GM23338 (cell line): Measurements from ENCODE around the gene ARL14. TPM values are rescaled to one million over a fixed set of nuclear protein-coding genes. Genes with fewer than 3 reads are reported as not detected.

ENCODE experiments used
- ATAC-seq: fragments of 200-7000 bp; cut with Tn5 transposase; 3 replicates; pipeline ENCODE4 v1.9.1; 2020
- DNase-seq: peaks from one replicate; pipeline ENCODE4 v3.0.0-alpha.2; 2015; ENCODE audit warnings: low spot score
- H2AFZ ChIP-seq: fragments of 200-600 bp; sonication (generic); 2 replicates; pipeline ENCODE4 v1.8.0; 2016; ENCODE audit warnings: antibody characterized with exemption, mild to moderate bottlenecking, moderate library complexity
- H3F3A ChIP-seq: fragments of 200-600 bp; sonication (generic); replicated peaks from 2 replicates; pipeline ENCODE4 v1.8.0; 2017; ENCODE audit warnings: antibody characterized with exemption, mixed run types, low read depth
- H3K27ac ChIP-seq: fragments of 200-600 bp; sonication (generic); 2 replicates; pipeline ENCODE4 v1.6.1; 2016; ENCODE audit warnings: low read depth
- H3K27me3 ChIP-seq: fragments of 200-600 bp; sonication (generic); 2 replicates; pipeline ENCODE4 v1.8.0; 2016; ENCODE audit warnings: mild to moderate bottlenecking, mixed run types, moderate library complexity; ENCODE audit not compliant: insufficient read depth
- H3K36me3 ChIP-seq: fragments of 200-600 bp; sonication (generic); 2 replicates; pipeline ENCODE4 v1.8.0; 2016; ENCODE audit warnings: mild to moderate bottlenecking; ENCODE audit not compliant: insufficient read depth
- H3K4me1 ChIP-seq: fragments of 200-600 bp; sonication (generic); 2 replicates; pipeline ENCODE4 v1.8.0; 2016; ENCODE audit warnings: mild to moderate bottlenecking, moderate library complexity; ENCODE audit not compliant: insufficient read depth
- H3K4me2 ChIP-seq: fragments of 200-600 bp; sonication (generic); 2 replicates; pipeline ENCODE4 v1.7.1; 2017; ENCODE audit warnings: mixed run types
- H3K4me3 ChIP-seq: fragments of 200-600 bp; sonication (generic); 2 replicates; pipeline ENCODE4 v1.6.1; 2016; ENCODE audit warnings: mixed run types
- H3K79me2 ChIP-seq: fragments of 200-600 bp; sonication (generic); replicated peaks from 2 replicates; pipeline ENCODE4 v1.8.0; 2017; ENCODE audit warnings: mild to moderate bottlenecking; ENCODE audit not compliant: insufficient read depth
- H3K9me2 ChIP-seq: fragments of 200-600 bp; sonication (generic); 2 replicates; pipeline ENCODE4 v1.8.0; 2017; ENCODE audit not compliant: insufficient read depth
- H4K20me1 ChIP-seq: fragments of 200-600 bp; sonication (generic); replicated peaks from 2 replicates; pipeline ENCODE4 v1.8.0; 2017; ENCODE audit warnings: mild to moderate bottlenecking; ENCODE audit not compliant: insufficient read depth
- H3K27ac Mint-ChIP-seq: 2 replicates; pipeline ENCODE4 v1.8.0; 2020; ENCODE audit warnings: inconsistent platforms, mild to moderate bottlenecking, moderate library complexity, mixed read lengths
- H3K27me3 Mint-ChIP-seq: 3 replicates; pipeline ENCODE4 v1.8.0; 2022; ENCODE audit warnings: low read depth, mild to moderate bottlenecking, moderate library complexity, mixed read lengths, inconsistent platforms; ENCODE audit not compliant: insufficient read depth, poor library complexity
- H3K36me3 Mint-ChIP-seq: 3 replicates; pipeline ENCODE4 v1.8.0; 2021; ENCODE audit warnings: low read depth, mild to moderate bottlenecking, inconsistent platforms, moderate library complexity, mixed read lengths
- H3K4me1 Mint-ChIP-seq: 3 replicates; pipeline ENCODE4 v1.8.0; 2020; ENCODE audit warnings: mild to moderate bottlenecking, inconsistent platforms, mixed read lengths
- H3K4me3 Mint-ChIP-seq: 3 replicates; pipeline ENCODE4 v1.8.0; 2021; ENCODE audit warnings: moderate library complexity, mild to moderate bottlenecking, inconsistent platforms, mixed read lengths
- H3K9me3 Mint-ChIP-seq: 3 replicates; pipeline ENCODE4 v1.8.0; 2020; ENCODE audit warnings: moderate library complexity, mild to moderate bottlenecking, inconsistent platforms, mixed read lengths
- CREB1 ChIP-seq: fragments of 250-450 bp; sonication (Bioruptor Pico); IDR thresholded peaks from 2 replicates; pipeline ENCODE4 v1.5.0; 2020; ENCODE audit warnings: low read depth, mild to moderate bottlenecking, moderate library complexity
- ETS1 ChIP-seq: IDR thresholded peaks from 2 replicates; pipeline ENCODE4 v1.6.1; 2016; ENCODE audit warnings: antibody characterized with exemption
- EZH2 ChIP-seq: fragments of 200-600 bp; sonication (generic); IDR thresholded peaks from one replicate; pipeline ENCODE4 v1.8.0; 2017; ENCODE audit warnings: antibody characterized with exemption, mild to moderate bottlenecking, low read depth; ENCODE audit not compliant: unreplicated experiment
- EZH2phosphoT487 ChIP-seq: fragments of 200-600 bp; sonication (generic); IDR thresholded peaks from one replicate; pipeline ENCODE4 v1.8.1; 2018; ENCODE audit warnings: antibody characterized with exemption; ENCODE audit not compliant: unreplicated experiment
- JUNB ChIP-seq: IDR thresholded peaks from one replicate; pipeline ENCODE4 v1.6.1; 2016; ENCODE audit warnings: antibody characterized with exemption; ENCODE audit not compliant: unreplicated experiment
- NANOG ChIP-seq: IDR thresholded peaks from 2 replicates; pipeline ENCODE4 v1.6.1; 2016; ENCODE audit warnings: antibody characterized with exemption, borderline replicate concordance
- POLR2AphosphoS5 ChIP-seq: IDR thresholded peaks from 2 replicates; pipeline ENCODE4 v1.6.1; 2016; ENCODE audit warnings: antibody characterized with exemption, low read depth
- STAT1 ChIP-seq: IDR thresholded peaks from one replicate; pipeline ENCODE4 v1.6.1; 2016; ENCODE audit warnings: antibody characterized with exemption; ENCODE audit not compliant: unreplicated experiment
- ZNF114 ChIP-seq: fragments of 250-450 bp; sonication (Bioruptor Pico); IDR thresholded peaks from 2 replicates; pipeline ENCODE4 v1.5.0; 2020; ENCODE audit warnings: mild to moderate bottlenecking, moderate library complexity
- ZNF331 ChIP-seq: fragments of 250-450 bp; sonication (Bioruptor Pico); IDR thresholded peaks from 2 replicates; pipeline ENCODE4 v1.5.0; 2020; ENCODE audit warnings: low read depth, mild to moderate bottlenecking, moderate library complexity
- ZNF462 ChIP-seq: fragments of 250-450 bp; sonication (Bioruptor Pico); IDR thresholded peaks from 2 replicates; pipeline ENCODE4 v1.5.0; 2020; ENCODE audit warnings: mild to moderate bottlenecking, moderate library complexity
- polyA plus RNA-seq: library from polyadenylated mRNA; unstranded; fragments of >200 nt; fragmentation: Nextera tagmentation; extraction: Ambion mirVana; gene quantifications from 2 replicates; pipeline ENCODE4 v1.2.1, GENCODE V29; 2016
- total RNA-seq: library from RNA; depleted of rRNA; stranded (reverse); fragments of >200 nt; shearing (Covaris generic); gene quantifications from 2 replicates; pipeline ENCODE4 v1.2.3, GENCODE V29; 2014
- TF ChIP-seq, protein P1 (sequence below), 2 experiments: fragments of 200-600 bp in 1 of 2; sonication (generic) in 1 of 2; conservative IDR thresholded peaks; 2 replicates each; pipeline versions ENCODE4 v1.5.1 to v1.6.1; 2016 to 2017; ENCODE audit warnings: antibody characterized with exemption in 2 of 2, low read depth in 2 of 2, mild to moderate bottlenecking in 2 of 2, moderate library complexity in 1 of 2
- TF ChIP-seq, protein P2 (sequence below): IDR thresholded peaks from one replicate; pipeline ENCODE4 v1.6.1; 2018; ENCODE audit warnings: antibody characterized with exemption; ENCODE audit not compliant: unreplicated experiment

The ARL14 gene
- total and polyA plus RNA-seq, 2 experiments from 2014 or later: not detected

GRCh38 chr3:160671231-160671630, 5.7 kb upstream of the ARL14 start:
- no peaks in the 10 kb centered on the region for H3F3A ChIP-seq
- peaks cover 3% of the 10 kb centered on the region; the same call in 1 of the 2 replicates for H3K9me2 ChIP-seq
- no peaks in the 10 kb centered on the region for H3K36me3 ChIP-seq
- no peak overlapping the region for H3K27ac Mint-ChIP-seq
- no peak overlapping the region for H3K4me3 ChIP-seq
- DNase-seq: no peak
- H3K79me2 ChIP-seq: no peaks in the 10 kb centered on the region
- ATAC-seq: no peak
- H3K36me3 Mint-ChIP-seq: no peaks in the 10 kb centered on the region
- H3K4me2 ChIP-seq: no peak overlapping the region
- H3K27ac ChIP-seq: no peak overlapping the region
- no peaks in the 10 kb centered on the region for H3K9me3 Mint-ChIP-seq
- peaks cover 2% of the 10 kb centered on the region; the same call in 2 of the 3 replicates for H3K4me1 Mint-ChIP-seq
- TF ChIP-seq ETS1 (no peak), EZH2phosphoT487 (no peak), CREB1 (no peak), ZNF114 (CRISPR knock-in tag) (no peak), ZNF331 (CRISPR knock-in tag) (no peak), JUNB (no peak), POLR2AphosphoS5 (no peak), EZH2 (no peak), ZNF462 (no peak), NANOG (no peak), STAT1 (no peak)
- TF ChIP-seq, protein P1, sequence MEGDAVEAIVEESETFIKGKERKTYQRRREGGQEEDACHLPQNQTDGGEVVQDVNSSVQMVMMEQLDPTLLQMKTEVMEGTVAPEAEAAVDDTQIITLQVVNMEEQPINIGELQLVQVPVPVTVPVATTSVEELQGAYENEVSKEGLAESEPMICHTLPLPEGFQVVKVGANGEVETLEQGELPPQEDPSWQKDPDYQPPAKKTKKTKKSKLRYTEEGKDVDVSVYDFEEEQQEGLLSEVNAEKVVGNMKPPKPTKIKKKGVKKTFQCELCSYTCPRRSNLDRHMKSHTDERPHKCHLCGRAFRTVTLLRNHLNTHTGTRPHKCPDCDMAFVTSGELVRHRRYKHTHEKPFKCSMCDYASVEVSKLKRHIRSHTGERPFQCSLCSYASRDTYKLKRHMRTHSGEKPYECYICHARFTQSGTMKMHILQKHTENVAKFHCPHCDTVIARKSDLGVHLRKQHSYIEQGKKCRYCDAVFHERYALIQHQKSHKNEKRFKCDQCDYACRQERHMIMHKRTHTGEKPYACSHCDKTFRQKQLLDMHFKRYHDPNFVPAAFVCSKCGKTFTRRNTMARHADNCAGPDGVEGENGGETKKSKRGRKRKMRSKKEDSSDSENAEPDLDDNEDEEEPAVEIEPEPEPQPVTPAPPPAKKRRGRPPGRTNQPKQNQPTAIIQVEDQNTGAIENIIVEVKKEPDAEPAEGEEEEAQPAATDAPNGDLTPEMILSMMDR (conservative IDR thresholded peaks at IDR 0.05; ENCODE audit: low read depth in 2 of 2): no peak
- TF ChIP-seq, protein P2, sequence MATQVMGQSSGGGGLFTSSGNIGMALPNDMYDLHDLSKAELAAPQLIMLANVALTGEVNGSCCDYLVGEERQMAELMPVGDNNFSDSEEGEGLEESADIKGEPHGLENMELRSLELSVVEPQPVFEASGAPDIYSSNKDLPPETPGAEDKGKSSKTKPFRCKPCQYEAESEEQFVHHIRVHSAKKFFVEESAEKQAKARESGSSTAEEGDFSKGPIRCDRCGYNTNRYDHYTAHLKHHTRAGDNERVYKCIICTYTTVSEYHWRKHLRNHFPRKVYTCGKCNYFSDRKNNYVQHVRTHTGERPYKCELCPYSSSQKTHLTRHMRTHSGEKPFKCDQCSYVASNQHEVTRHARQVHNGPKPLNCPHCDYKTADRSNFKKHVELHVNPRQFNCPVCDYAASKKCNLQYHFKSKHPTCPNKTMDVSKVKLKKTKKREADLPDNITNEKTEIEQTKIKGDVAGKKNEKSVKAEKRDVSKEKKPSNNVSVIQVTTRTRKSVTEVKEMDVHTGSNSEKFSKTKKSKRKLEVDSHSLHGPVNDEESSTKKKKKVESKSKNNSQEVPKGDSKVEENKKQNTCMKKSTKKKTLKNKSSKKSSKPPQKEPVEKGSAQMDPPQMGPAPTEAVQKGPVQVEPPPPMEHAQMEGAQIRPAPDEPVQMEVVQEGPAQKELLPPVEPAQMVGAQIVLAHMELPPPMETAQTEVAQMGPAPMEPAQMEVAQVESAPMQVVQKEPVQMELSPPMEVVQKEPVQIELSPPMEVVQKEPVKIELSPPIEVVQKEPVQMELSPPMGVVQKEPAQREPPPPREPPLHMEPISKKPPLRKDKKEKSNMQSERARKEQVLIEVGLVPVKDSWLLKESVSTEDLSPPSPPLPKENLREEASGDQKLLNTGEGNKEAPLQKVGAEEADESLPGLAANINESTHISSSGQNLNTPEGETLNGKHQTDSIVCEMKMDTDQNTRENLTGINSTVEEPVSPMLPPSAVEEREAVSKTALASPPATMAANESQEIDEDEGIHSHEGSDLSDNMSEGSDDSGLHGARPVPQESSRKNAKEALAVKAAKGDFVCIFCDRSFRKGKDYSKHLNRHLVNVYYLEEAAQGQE: no peak
- H3K4me3 Mint-ChIP-seq: no peak overlapping the region
- H3K27me3 ChIP-seq: no peaks in the 10 kb centered on the region
- no peak overlapping the region for H2AFZ ChIP-seq
- H3K27me3 Mint-ChIP-seq: no peaks in the 10 kb centered on the region
- H4K20me1 ChIP-seq: no peaks in the 10 kb centered on the region
- H3K4me1 ChIP-seq: no peaks in the 10 kb centered on the region
